NCI-H1105 (cell line): Measurements from ENCODE around the gene PRKAG2.
A peak's percentile ranks its signal among the peaks of the same experiment; 100 is the strongest.
"Not testable (repeated sequence)": the region's sequence is repeated elsewhere in the genome, so short reads cannot be mapped to it uniquely, and the experiment has no call there.

Experiments
- DNase-seq: peaks from one replicate; lab custom pipeline; 2025; lab: John Stamatoyannopoulos, UW

PRKAG2 gene

DNA sequence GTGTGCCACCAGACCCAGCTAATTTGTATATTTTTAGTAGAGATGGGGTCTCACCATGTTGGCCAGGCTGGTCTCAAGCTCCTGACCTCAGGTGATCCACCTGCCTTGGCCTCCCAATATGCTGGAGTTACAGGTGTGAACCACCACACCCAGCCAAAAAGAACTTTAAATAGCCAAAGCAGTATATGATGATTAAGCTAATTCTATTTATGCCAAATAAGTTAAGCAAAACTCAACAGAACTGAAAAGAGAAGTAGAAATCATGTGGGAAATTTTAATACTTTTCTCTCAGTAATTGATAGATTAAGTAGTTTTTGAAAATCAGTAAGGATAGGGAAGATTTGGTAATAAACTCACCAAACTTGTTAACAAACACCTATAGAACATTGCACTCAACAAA is 332.7 kb downstream of the PRKAG2 start:
- DNase-seq, result no peak

DNA sequence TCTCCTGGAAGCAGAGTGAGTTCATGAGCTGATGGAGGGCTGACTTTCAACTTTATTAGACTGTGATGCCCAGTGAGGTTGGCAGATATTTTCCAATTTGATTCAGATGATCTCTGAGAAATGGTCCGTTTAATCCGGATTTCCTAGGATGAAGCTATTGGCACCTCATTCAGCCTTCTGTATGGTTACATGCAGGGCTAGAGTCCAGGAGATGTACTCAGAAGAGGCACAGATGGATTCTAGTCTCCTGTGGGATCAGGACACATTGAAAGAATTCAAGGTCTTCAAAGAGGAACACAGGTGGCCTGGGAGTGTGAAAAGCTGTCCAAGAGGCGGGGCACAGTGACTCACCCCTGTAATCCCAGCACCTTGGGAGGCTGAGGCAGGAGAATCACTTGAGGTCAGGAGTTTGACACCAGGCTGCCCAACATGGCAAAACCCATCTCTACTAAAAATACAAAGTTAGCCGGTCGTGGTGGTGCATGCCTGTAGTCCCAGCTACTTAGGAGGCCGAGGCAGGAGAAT is 334.2 kb downstream of the PRKAG2 start:
- DNase-seq, result no peak

- no peak for DNase-seq
These were observed 335.0 kb downstream of the PRKAG2 start for GRCh38 chr7:151541709-151542499.

GRCh38 chr7:151540146-151540545 is 336.8 kb downstream of the PRKAG2 start:
- DNase-seq, result no peak

DNA sequence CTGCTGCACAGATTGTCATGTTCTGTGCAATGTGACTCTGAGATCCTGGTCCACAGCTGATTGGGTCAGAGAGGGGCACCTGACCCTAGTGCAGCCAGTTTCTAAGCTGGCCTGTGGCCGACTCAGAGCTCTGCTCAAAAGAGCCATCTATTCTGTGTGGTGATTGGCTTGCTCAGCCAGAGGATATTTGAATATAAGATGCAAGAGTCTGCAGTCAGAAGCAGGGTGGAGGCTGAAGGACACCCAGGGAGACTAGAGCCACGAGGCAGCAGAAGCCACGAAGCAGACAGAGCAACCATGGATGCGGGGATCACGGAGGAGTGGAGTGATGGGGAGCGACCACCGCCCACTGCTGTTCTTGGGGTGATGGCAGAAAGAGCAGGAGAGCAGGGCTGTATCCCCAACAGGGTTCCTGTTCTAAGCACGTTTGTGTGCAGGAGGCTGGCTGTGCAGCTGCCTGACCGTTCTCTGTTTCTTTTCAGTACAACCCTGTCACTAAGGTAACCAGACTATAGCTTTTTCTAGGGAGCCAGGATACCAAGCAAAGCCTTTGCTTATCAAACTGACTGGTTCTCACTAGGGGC is 337.7 kb downstream of the PRKAG2 start:
- no peak for DNase-seq

- no peak for DNase-seq
These were observed 338.9 kb downstream of the PRKAG2 start for GRCh38 chr7:151537818-151538561.

- DNase-seq, result not testable (repeated sequence)
These were observed 340.7 kb downstream of the PRKAG2 start for GRCh38 chr7:151536178-151536577.

GRCh38 chr7:151529842-151530241 is 347.1 kb downstream of the PRKAG2 start:
- no peak for DNase-seq

- no peak for DNase-seq
These were observed 352.1 kb downstream of the PRKAG2 start for GRCh38 chr7:151524845-151525244.

- DNase-seq, result no peak
These were observed 352.6 kb downstream of the PRKAG2 start for GRCh38 chr7:151524331-151524730.

DNA sequence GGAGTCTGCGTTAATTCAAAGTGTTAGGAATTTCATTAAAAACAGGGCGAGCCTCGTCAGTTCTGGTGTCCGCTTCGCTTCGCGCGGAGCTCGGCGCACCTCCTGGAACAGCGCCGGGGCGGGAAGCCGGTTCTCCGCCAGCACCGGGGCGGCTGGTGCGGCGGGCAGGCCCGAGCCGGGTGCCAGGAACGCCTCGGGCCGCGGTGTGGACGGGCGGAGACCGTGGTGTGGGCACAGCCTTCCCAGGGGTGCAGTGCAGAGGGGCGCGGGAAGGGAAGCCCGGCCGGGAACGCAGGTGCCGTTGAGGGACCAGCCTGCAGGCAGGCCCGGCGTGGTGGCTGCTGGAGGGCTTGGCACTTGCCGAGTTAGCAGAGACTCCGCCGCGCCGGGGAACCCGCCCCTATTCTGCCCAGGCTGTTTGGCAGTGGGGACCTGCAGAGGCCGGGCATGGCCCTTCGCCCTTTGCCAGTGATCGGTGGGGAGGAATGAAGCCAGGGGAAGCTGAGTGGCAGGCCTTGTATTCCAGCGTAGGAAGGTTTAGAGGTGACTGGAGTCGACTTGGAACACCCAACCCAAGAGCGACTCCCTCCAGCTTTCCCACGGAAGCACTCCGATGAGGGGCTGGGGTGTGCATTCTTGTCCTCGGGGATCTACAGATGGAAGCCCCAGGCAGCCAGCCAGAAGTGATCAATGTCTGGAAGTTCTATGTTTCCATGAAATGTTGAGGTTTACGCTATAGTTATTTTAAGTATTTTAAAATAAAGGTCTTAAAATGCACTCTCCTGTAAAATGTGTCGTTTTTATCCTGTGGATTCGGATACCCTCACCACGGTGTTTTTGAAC is 356.3 kb downstream of the PRKAG2 start:
- peak; percentile 44 for DNase-seq

DNA sequence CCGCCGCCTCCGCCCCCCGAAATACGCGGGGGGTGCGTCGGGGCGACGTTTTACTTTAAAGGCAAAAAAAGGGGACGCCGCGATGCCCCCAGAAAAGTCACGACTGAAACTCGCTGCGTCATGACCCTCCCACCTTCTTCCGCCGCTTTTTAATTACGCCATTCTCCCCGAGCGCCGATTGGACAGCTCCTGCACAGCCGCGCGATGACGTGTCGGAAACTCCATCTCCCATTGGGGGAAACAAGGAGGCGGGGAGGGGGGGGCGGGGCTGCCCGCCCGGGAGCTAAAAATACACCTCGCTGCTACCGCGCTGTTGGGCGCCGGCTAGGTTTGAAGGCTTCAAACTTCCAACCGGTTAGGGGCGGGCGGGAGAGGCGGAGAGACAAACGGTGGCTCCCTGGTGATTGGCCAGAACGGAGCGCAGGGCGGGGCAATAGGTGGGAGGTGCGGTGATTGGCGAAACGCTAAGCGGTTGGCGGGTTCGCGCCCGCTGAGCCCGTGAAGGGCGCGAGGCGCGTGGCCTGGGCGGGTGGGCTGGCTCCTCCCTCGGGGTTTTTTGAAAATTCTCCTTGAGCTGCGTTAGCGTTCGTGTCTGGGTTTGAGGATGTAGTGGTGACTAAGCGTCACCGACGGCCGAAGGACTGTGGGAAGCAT is 357.0 kb downstream of the PRKAG2 start, which contains the start of gene RHEB:
Gene RHEB, minus strand, starts transcription at position 131 of the 654 bp plus-strand sequence. CDS start 384 bp downstream, outside the sequence.
- DNase-seq, result peak; percentile 99

- not testable (repeated sequence) for DNase-seq
These were observed 357.8 kb downstream of the PRKAG2 start for GRCh38 chr7:151518947-151519764.

DNA sequence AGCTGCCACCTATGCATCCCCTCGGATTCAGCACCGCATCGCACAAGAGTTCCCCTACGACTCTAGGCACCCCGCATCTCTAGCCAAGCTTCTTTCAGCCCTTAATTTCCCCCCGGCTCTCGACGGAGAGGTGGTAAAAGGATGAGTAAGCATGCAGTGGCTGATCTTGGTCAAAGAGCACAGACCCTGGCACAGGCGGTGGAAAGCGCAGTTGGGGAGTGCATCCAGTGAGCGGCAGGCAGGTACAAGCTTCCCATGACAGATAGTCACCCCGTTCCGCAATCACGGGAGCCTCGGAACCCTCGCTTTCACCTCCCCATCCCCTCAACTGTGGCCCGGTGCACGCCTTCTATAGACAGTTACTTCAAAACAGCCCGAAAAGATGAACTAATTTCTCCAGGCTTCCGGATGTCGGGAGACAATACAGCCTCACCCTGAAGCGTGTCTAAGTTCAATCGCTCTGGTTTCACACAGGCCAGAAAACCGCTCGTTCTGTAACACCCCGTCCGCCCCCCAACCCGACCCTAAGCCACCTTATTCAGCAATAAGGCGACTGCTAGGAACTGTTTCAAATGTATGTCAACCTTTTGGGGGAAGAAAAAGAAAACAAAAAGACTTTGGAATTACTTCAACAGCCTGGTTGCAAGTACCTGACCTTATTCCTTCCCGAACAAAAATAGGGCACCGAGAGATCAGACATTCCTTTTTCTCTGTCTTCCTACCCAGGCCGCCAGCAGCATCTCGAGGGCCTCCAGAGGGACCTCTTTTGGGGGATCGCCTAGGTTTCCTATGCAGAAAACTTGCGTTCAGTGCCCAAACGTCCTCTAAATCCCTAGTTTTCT is 358.6 kb downstream of the PRKAG2 start:
- DNase-seq, result no peak

DNA sequence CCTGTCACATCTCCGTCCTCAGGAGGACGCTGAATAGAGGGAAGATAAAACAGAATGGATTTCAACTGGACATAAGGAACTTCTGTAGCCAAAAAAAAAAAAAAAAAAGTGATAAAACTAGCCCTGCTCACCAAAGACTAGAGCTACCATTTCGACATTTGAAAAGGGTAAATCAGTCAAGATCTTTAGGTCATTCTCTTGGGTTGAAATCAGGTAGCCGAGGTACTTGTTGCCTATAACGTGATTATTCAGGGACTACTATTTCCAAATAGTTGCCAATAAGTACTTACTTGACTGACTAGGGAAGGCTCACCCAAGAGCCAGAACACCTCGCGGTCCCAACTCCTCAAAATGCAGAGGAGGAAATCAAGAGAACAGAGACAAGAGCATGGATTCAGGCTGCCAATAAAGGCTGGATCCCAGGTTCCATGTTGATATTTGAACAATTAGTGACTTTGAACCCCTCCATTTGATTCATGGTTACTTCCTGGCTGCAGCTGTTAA is 359.3 kb downstream of the PRKAG2 start:
- no peak for DNase-seq

- DNase-seq, result no peak
These were observed 361.7 kb downstream of the PRKAG2 start for GRCh38 chr7:151515276-151515565.

DNA sequence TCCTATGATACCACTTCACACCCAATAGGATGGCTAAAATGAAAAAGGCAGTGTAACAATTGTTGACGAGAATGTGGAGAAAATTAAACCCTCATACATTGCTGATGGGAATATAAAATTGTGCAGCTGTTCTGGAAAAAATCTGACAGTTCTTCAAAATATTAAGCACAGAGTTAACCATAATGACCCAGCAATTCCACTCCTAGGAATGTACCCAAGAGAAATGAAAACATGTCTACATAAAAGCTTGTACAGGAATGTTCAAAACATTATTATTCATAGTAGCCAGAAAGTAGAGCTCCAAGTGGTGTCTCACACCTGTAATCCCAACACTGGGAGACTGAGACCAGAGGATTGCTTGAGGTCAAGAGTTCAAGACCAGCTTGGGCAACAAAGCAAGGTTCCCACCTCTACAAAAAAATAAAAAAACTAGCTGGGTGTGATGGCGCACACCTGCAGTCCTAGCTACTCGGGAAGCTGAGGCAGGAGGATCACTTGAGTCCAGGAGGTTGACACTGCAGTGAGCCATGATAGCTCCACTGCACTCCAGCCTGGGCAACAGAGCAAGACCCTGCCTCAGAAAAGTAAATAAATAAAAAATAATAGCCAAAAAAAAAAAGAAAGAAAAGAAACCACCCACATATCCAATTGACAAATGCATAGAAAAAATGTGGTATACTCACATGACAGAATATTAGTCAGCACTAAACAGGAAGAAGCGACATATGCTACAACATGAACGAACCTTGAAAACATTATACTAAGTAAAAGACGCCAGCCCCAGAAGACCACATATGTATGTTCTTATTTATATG is 362.2 kb downstream of the PRKAG2 start:
- no peak for DNase-seq

DNA sequence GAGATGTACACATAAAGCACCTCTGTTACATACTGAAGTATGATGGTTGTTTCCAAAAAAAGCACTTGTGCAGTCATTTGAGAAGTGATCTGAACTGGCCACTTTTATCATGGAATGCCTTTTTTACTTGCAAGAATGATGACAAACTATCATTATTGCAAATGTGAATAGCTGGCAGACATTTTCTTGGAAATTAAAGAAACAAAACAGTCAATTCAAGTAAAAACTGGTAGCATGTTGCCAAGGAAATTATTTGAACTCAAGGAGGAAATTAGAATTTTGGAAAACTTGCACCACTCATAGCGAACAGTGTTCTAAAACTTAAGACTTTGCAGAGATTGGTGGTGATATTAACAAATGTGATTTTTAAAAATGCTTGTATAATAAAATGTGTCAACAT is 363.8 kb downstream of the PRKAG2 start:
- DNase-seq, result no peak
